SH-SY5Y (cell line): ENCODE measurements around the gene LAMTOR2.

ENCODE experiments used
- GATA2 ChIP-seq: IDR thresholded peaks from 2 replicates; pipeline ENCODE4 v1.6.1; 2011; ENCODE audit warnings: mild to moderate bottlenecking, low read depth, low read length
- GATA3 ChIP-seq: IDR thresholded peaks from 2 replicates; pipeline ENCODE4 v1.6.1; 2011; ENCODE audit warnings: low read depth, mild to moderate bottlenecking, low read length, moderate library complexity

GRCh38 chr1:156048663-156049258 is 5.8 kb upstream of the LAMTOR2 start:
- TF ChIP-seq GATA2 (no peak), GATA3 (no peak)
